ENCODE results near the gene RMRP. TPM values are rescaled to one million over a fixed set of nuclear protein-coding genes. Genes with fewer than 3 reads are reported as not detected.

The RMRP gene
- total and polyA plus RNA-seq, 9 of the 15 experiments (the other 6 are each of a cell fraction or from before 2014, with no cell fraction given): 75.7 to 89,974 (median 13,378) TPM; not detected in 3

DNA sequence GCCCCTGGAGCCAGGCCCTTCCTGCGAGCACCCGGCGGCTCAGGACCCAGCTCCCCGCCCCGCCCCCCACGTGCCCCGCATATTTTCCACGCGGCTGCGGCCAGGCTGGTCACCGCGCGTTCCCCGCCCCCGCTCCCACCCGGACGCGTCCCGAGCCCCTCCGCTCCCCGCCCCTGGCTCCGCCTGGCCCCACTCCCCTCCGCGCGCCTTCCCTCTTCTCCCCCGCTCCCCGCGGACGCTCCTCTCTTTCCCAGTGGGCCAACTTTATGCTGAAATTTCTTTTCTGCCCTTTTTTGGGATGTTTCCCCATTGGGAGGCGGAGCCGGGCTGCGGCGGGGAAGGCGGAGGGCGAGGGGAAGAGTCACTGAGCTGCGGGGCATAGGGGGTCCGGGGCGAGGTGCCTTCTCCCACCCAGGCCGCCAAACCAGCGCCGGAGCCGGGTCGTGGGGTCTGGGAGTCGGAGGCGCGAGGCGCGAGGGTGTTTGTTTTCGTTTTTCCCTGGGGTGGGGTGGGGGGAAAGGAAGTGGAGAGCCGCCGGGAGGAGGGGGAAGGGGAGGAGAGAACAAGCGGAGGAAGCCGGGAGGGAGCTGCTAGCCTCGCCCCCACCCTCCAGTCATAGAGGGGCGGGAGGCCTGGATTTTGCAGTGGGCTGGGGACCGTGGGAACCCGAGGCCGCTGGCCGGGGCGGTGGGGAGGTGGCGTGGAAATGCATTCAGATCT is 33.0 kb upstream of the RMRP start (continued):
- TF ChIP-seq NKRF (IDR thresholded peaks at IDR 0.05; ENCODE audit: borderline replicate concordance) (0 out of 2 replicates have a peak, but pooled peaks have one; percentile 26), KDM5B (IDR thresholded peaks at IDR 0.05; ENCODE audit: insufficient replicate concordance, low read depth, low read length) (peak; percentile 19), ELF2 (CRISPR knock-in tag; IDR thresholded peaks at IDR 0.05) (no peak), ZBTB7A (IDR thresholded peaks at IDR 0.05; ENCODE audit: borderline replicate concordance, control insufficient read depth, low read depth, low read length) (0 out of 2 replicates have a peak, but pooled peaks have one; percentile 30), NR2F6 (CRISPR knock-in tag; IDR thresholded peaks at IDR 0.05) (no peak), PKNOX1 (IDR thresholded peaks at IDR 0.05) (no peak), PHF8 (IDR thresholded peaks at IDR 0.05; ENCODE audit: borderline replicate concordance, low read length) (peak; percentile 58; the same call in 1 of the 2 replicates), BCOR (IDR thresholded peaks at IDR 0.05) (no peak), HDAC1 (IDR thresholded peaks at IDR 0.05) (0 out of 4 replicates have a peak, but pooled peaks of 1 of the 2 experiments have one; percentile 22), RBFOX2 (IDR thresholded peaks at IDR 0.05; ENCODE audit: low read depth, low read length) (peak; percentile 76), EGR1 (conservative IDR thresholded peaks at IDR 0.05) (peak; percentile 26), ZNF175 (CRISPR knock-in tag; IDR thresholded peaks at IDR 0.05; ENCODE audit: low read depth) (0 out of 2 replicates have a peak, but pooled peaks have one; percentile 25), GTF2E2 (tag; IDR thresholded peaks at IDR 0.05) (peak; percentile 33; the same call in 1 of the 2 replicates), FOXM1 (IDR thresholded peaks at IDR 0.05; ENCODE audit: low read depth) (no peak), FOXM1 (CRISPR knock-in tag; IDR thresholded peaks at IDR 0.05; ENCODE audit: low read depth) (no peak)
- TF ChIP-seq, protein P1, sequence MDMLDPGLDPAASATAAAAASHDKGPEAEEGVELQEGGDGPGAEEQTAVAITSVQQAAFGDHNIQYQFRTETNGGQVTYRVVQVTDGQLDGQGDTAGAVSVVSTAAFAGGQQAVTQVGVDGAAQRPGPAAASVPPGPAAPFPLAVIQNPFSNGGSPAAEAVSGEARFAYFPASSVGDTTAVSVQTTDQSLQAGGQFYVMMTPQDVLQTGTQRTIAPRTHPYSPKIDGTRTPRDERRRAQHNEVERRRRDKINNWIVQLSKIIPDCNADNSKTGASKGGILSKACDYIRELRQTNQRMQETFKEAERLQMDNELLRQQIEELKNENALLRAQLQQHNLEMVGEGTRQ (CRISPR knock-in tag; IDR thresholded peaks at IDR 0.05): peak; percentile 22; the same call in 1 of the 2 replicates
